Subcutaneous abdominal adipose tissue (tissue), 5 donors: ENCODE measurements around the gene JDP2.
A peak's percentile ranks its signal among the peaks of the same experiment; 100 is the strongest.

Experiments used
- H3K27ac ChIP-seq: one replicate; pipeline ENCODE4 v1.7.0; 2013; ENCODE audit warnings: low read depth, mild to moderate bottlenecking, inconsistent platforms, low read length, moderate library complexity
- H3K27me3 ChIP-seq, 5 donors: one replicate each; pipeline ENCODE4 v1.7.0; 2013; ENCODE audit warnings: low read length in 5 of 5, inconsistent platforms in 1 of 5; ENCODE audit not compliant: control insufficient read depth in 5 of 5, insufficient read depth in 4 of 5
- H3K36me3 ChIP-seq, 5 donors: one replicate each; pipeline ENCODE4 v1.7.0; 2013; ENCODE audit warnings: low read length in 5 of 5; ENCODE audit not compliant: control insufficient read depth in 5 of 5, insufficient read depth in 5 of 5
- H3K4me1 ChIP-seq, 5 donors: one replicate each; pipeline ENCODE4 v1.7.0; 2013; ENCODE audit warnings: low read length in 5 of 5, mild to moderate bottlenecking in 3 of 5, moderate library complexity in 1 of 5; ENCODE audit not compliant: control insufficient read depth in 5 of 5, insufficient read depth in 5 of 5
- H3K4me3 ChIP-seq, 5 donors: one replicate each; pipeline ENCODE4 v1.7.0; 2013; ENCODE audit warnings: low read length in 5 of 5, low read depth in 1 of 5
- H3K9ac ChIP-seq, 5 donors: one replicate each; pipeline ENCODE4 v1.7.0; 2013; ENCODE audit warnings: low read length in 5 of 5, mild to moderate bottlenecking in 4 of 5, moderate library complexity in 3 of 5
- H3K9me3 ChIP-seq, 5 donors: one replicate each; pipeline ENCODE4 v1.7.0; 2013; ENCODE audit warnings: low read length in 5 of 5; ENCODE audit not compliant: control insufficient read depth in 5 of 5
- donor health status: healthy.
- donor health status: healthy.
- donor health status: healthy.
- donor health status: healthy.
- donor health status: healthy.

Gene JDP2

GRCh38 chr14:75452324-75452723 is 24.5 kb downstream of the JDP2 start:
- Histone ChIP-seq H3K36me3 (peaks cover 0 to 42% (median 22%) of the 10 kb centered on the region in 5 donors), H3K9ac (no peak overlapping the region), H3K27me3 (no peaks in the 10 kb centered on the region), H3K9me3 (no peaks in the 10 kb centered on the region), H3K4me1 (peaks cover 15 to 99% (median 81%) of the 10 kb centered on the region in 5 donors), H3K27ac (peak overlapping the region; percentile 82), H3K4me3 (no peak overlapping the region)

DNA sequence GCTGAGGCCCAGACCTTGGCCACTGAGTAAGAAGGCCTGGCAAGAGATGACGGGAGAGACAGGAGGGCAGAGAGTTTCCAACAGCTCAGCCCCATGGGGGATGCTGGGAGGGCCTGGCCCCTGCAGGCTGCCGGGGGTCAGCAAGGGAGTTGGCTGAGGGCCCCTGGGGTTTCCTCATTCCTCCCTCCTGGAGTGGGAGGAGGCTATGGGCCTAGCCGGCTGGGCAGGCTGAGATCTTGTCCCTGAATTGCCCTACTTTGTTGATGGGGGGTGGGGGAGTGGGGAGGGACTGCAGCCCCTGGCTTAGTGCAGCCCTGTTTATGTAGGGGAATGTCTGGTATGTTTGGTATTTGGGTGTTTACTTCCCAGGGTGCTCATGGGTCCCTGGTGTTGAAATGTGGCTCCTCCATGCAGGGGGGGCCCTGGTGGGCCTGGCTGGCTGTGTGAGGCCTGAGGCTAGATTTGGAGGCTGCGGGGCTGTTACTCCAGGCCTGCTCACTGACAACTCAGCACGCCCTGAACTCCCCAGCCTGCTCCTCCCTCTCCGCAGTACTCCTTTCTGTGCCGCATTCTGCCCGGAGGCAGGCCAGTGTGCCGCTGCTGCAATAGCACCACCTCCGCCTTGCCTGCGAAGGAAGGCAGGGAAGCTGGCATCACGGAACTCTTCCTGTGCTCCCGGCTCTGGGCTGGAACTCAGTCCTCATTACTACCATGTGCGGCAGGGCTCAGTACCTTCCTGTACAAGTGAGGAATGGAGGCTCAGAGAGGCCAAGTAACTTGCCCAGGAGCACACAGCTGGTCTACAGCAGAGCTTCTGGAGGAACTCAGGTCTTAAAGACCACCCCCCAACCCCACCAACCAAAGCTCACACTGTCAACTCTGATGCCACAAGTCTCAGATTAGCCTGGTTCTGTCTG is 25.3 kb downstream of the JDP2 start:
- Histone ChIP-seq H3K9ac (peak overlapping the region in 3 of 5 donors; percentile 8 to 42 (median 16)), H3K27me3 (no peaks in the 10 kb centered on the region), H3K4me3 (peak overlapping the region in 2 of 5 donors; percentile 2 to 23), H3K27ac (peak overlapping the region; percentile 82), H3K36me3 (peaks cover 0 to 46% (median 20%) of the 10 kb centered on the region in 5 donors), H3K4me1 (peaks cover 15 to 97% (median 82%) of the 10 kb centered on the region in 5 donors), H3K9me3 (no peaks in the 10 kb centered on the region)

GRCh38 chr14:75453817-75454434 is 26.1 kb downstream of the JDP2 start:
- Histone ChIP-seq H3K4me3 (no peak overlapping the region), H3K9ac (peak overlapping the region in 2 of 5 donors; percentile 16 to 42), H3K36me3 (peaks cover 0 to 46% (median 17%) of the 10 kb centered on the region in 5 donors), H3K27me3 (no peaks in the 10 kb centered on the region), H3K9me3 (no peaks in the 10 kb centered on the region), H3K27ac (peak overlapping the region; percentile 82), H3K4me1 (peaks cover 17 to 96% (median 80%) of the 10 kb centered on the region in 5 donors)

- peak overlapping the region in 1 of 5 donors; percentile 29 for H3K4me3 ChIP-seq
- peak overlapping the region in 2 of 5 donors; percentile 7 to 29 for H3K9ac ChIP-seq
- no peaks in the 10 kb centered on the region for H3K9me3 ChIP-seq
- H3K27me3 ChIP-seq = no peaks in the 10 kb centered on the region
- H3K27ac ChIP-seq = peak overlapping the region; percentile 0
- peaks cover 0 to 44% (median 17%) of the 10 kb centered on the region in 5 donors for H3K36me3 ChIP-seq
- peaks cover 16 to 93% (median 77%) of the 10 kb centered on the region in 5 donors for H3K4me1 ChIP-seq
Observed at GRCh38 chr14:75454963-75455546, 27.2 kb downstream of the JDP2 start.

DNA sequence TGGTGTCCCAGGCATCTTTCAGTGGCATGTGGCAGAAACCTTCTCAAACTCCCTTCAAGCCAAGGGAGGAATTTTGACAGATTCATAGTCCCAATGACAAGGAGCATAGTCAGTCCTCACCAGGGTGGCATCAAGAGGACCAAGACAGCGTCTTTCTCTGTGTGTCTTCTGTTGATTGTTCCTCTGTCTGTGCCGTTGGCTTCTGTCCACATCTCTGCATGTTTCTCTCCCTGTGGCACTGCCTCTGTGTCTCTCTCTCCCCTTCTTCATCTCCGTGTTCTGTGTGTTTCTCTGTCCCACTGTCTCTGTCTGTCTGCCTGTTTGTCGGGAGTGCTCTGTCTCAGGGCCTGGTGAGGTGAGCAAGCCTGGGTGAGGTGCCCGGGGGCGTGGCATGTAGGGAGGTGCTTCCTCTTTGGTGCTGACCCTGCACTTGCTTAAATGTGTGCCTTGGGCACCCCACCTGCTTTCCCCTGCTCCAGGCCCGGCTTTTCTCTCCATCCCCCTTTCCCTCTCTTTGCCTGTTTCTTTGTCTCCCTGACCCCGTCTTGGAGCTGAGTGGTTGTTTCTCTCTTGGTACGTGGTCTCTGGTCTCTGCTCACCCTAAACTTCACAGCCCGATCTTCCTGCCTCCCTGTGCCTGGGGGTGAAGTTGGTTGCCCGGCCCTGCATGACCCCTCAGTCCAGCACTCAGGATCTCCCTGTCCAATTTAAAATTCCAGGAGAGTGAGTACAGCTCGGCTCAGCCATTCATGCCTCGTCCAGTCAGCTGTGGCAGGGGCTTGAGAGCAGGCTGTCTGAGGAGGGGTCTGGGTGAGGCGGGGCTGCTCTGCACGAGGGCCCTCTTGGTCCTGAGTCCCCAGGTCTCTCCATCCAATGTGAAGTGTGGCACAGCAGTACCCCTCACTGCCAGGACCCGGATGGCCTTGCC is 28.5 kb downstream of the JDP2 start:
- Histone ChIP-seq H3K27me3 (no peaks in the 10 kb centered on the region), H3K27ac (no peak overlapping the region), H3K4me3 (no peak overlapping the region), H3K36me3 (peaks cover 0 to 47% (median 13%) of the 10 kb centered on the region in 5 donors), H3K9me3 (no peaks in the 10 kb centered on the region), H3K4me1 (peaks cover 12 to 83% (median 67%) of the 10 kb centered on the region in 5 donors), H3K9ac (peak overlapping the region in 1 of 5 donors; percentile 64)

- Histone ChIP-seq H3K4me3 (no peak overlapping the region), H3K27me3 (no peaks in the 10 kb centered on the region), H3K9ac (peak overlapping the region in 1 of 5 donors; percentile 64), H3K36me3 (peaks cover 0 to 48% (median 19%) of the 10 kb centered on the region in 5 donors), H3K9me3 (no peaks in the 10 kb centered on the region), H3K4me1 (peaks cover 13 to 78% (median 65%) of the 10 kb centered on the region in 5 donors), H3K27ac (no peak overlapping the region)
Observed at GRCh38 chr14:75456997-75457335, 29.1 kb downstream of the JDP2 start.

DNA sequence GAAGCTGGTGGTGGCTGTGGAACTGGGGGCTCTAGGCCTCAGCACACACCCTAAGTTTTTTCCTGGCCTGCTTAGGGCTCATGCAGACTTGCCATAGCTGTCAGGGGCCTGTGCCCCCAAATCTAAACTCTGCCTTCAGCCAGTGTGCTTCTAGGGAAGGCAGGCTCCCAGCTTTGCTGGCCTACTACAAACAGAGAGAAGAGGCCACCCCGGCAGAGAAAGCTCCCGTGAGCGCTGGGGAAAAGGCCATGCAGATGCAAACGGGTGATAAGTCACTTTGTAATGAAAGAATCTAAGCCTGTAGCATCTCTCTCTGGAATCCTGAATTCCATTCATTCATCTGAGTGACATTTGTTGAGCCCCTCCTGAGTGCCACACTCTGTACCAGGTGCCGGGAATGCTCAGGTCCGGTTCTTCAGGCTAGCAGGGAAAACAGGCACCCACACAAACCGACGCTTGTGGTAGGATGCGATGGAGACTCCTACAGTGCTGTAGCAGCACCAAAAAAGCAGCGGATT is 29.9 kb downstream of the JDP2 start:
- H3K4me1 ChIP-seq = peaks cover 13 to 71% (median 59%) of the 10 kb centered on the region in 5 donors
- peak overlapping the region in 1 of 5 donors; percentile 64 for H3K9ac ChIP-seq
- H3K36me3 ChIP-seq = peaks cover 4 to 56% (median 26%) of the 10 kb centered on the region in 5 donors
- no peak overlapping the region for H3K4me3 ChIP-seq
- H3K9me3 ChIP-seq = no peaks in the 10 kb centered on the region
- H3K27me3 ChIP-seq = no peaks in the 10 kb centered on the region
- no peak overlapping the region for H3K27ac ChIP-seq

GRCh38 chr14:75458305-75458704 is 30.5 kb downstream of the JDP2 start:
- Histone ChIP-seq H3K4me1 (peaks cover 13 to 65% (median 53%) of the 10 kb centered on the region in 5 donors), H3K9ac (no peak overlapping the region), H3K36me3 (peaks cover 4 to 62% (median 32%) of the 10 kb centered on the region in 5 donors), H3K9me3 (no peaks in the 10 kb centered on the region), H3K27ac (no peak overlapping the region), H3K27me3 (no peaks in the 10 kb centered on the region), H3K4me3 (no peak overlapping the region)
